Endothelial cell of umbilical vein (primary cell): ENCODE measurements around the gene C9orf72. TPM values are rescaled to one million over a fixed set of nuclear protein-coding genes. Genes with fewer than 3 reads are reported as not detected.

ENCODE experiments used
- BruUV-seq: library from RNA; stranded (reverse); fragments of 400-500 nt; replicated peaks from 2 replicates; lab custom pipeline; 2021; lab: Mats Ljungman, UMichigan
- CTCF ChIA-PET: fragments of 300-600, 350-600 bp; sonication (Branson Sonifier 250); formaldehyde crosslinking; loops from one replicate; lab custom pipeline; 2021; ENCODE audit warnings: antibody characterized with exemption, inconsistent platforms; lab: Charles Lee
- POLR2A ChIA-PET: fragments of 300-600, 350-600 bp; sonication (Branson Sonifier 250); formaldehyde crosslinking; loops from one replicate; lab custom pipeline; 2021; ENCODE audit warnings: antibody characterized with exemption, inconsistent platforms; lab: Charles Lee
- DNase-seq: peaks from one replicate; pipeline ENCODE4 v3.0.0-alpha.2; 2011; ENCODE audit warnings: low read depth, low spot score
- FAIRE-seq: peaks from 2 replicates; lab custom pipeline; 2011; peaks lifted over from hg19 to GRCh38; lab: Jason Lieb, UNC
- H2AFZ ChIP-seq: 2 replicates; pipeline ENCODE4 v1.6.0; 2012; ENCODE audit warnings: low read depth, low read length, control low read depth, inconsistent platforms
- H3K27ac ChIP-seq: 2 replicates; pipeline ENCODE4 v1.5.1; 2011; ENCODE audit warnings: low read depth, mild to moderate bottlenecking, control low read depth, low read length, moderate library complexity; ENCODE audit not compliant: insufficient read depth
- H3K27me3 ChIP-seq, 2 experiments: 2 replicates each; pipeline versions ENCODE4 v1.6.0 to v1.6.1; 2011; ENCODE audit warnings: low read length in 2 of 2, mixed read lengths in 1 of 2; ENCODE audit not compliant: control insufficient read depth in 2 of 2, insufficient read depth in 2 of 2
- H3K36me3 ChIP-seq, 2 experiments: 2 replicates in 1 of 2; 3 replicates in 1 of 2; pipeline ENCODE4 v1.5.1; 2011; ENCODE audit warnings: low read length in 2 of 2, mild to moderate bottlenecking in 1 of 2, moderate library complexity in 1 of 2; ENCODE audit not compliant: control insufficient read depth in 2 of 2, insufficient read depth in 2 of 2; ENCODE audit errors: extremely low read depth in 1 of 2
- H3K4me1 ChIP-seq: 3 replicates; pipeline ENCODE4 v1.5.1; 2011; ENCODE audit warnings: mild to moderate bottlenecking, low read length; ENCODE audit not compliant: control insufficient read depth, insufficient read depth; ENCODE audit errors: extremely low read depth
- H3K4me2 ChIP-seq: 2 replicates; pipeline ENCODE4 v1.6.1; 2011; ENCODE audit warnings: low read length, control low read depth, mixed read lengths; ENCODE audit not compliant: insufficient read depth
- H3K4me3 ChIP-seq, 3 experiments: fragments of 200-600 bp in 1 of 3; sonication (generic), shearing (Covaris generic) in 1 of 3; replicated peaks in 1 of 3; 2 replicates each; pipeline ENCODE4 v1.5.1; 2011 to 2016; ENCODE audit warnings: control low read depth in 3 of 3, low read length in 3 of 3, mild to moderate bottlenecking in 2 of 3, inconsistent platforms in 1 of 3, low read depth in 1 of 3, moderate library complexity in 1 of 3; ENCODE audit not compliant: insufficient read depth in 1 of 3
- H3K79me2 ChIP-seq: 2 replicates; pipeline ENCODE4 v1.6.0; 2012; ENCODE audit warnings: low read length, inconsistent platforms; ENCODE audit not compliant: control insufficient read depth, insufficient read depth
- H3K9ac ChIP-seq: replicated peaks from 2 replicates; pipeline ENCODE3; 2011; ENCODE audit warnings: low read length, control low read depth; ENCODE audit not compliant: insufficient read depth; ENCODE audit errors: extremely low read depth
- H3K9me1 ChIP-seq: replicated peaks from 3 replicates; pipeline ENCODE4 v1.6.0; 2011; ENCODE audit warnings: mild to moderate bottlenecking, low read length; ENCODE audit not compliant: control insufficient read depth, insufficient read depth; ENCODE audit errors: extremely low read depth
- H3K9me3 ChIP-seq: replicated peaks from 2 replicates; pipeline ENCODE4 v1.5.1; 2012; ENCODE audit warnings: low read length, inconsistent platforms; ENCODE audit not compliant: control insufficient read depth, insufficient read depth
- H4K20me1 ChIP-seq: replicated peaks from 2 replicates; pipeline ENCODE3; 2011; ENCODE audit warnings: mild to moderate bottlenecking, low read length; ENCODE audit not compliant: control insufficient read depth, insufficient read depth; ENCODE audit errors: extremely low read depth
- CTCF ChIP-seq, 2 donors: IDR thresholded peaks; 1 replicate in 1 of 2; 2 replicates in 1 of 2; pipeline ENCODE4 v1.5.1; 2011; ENCODE audit warnings: low read length in 2 of 2, mild to moderate bottlenecking in 2 of 2, moderate library complexity in 2 of 2, control low read depth in 1 of 2, inconsistent platforms in 1 of 2, low read depth in 1 of 2; ENCODE audit not compliant: insufficient read depth in 1 of 2; ENCODE audit errors: extremely low read depth in 1 of 2
- GATA2 ChIP-seq: IDR thresholded peaks from 2 replicates; pipeline ENCODE4 v1.7.0; 2011; ENCODE audit warnings: low read depth, mild to moderate bottlenecking, moderate library complexity, mixed read lengths, low read length; ENCODE audit not compliant: insufficient read length, insufficient read depth
- POLR2A ChIP-seq: IDR thresholded peaks from 2 replicates; pipeline ENCODE4 v1.6.1; 2012; ENCODE audit warnings: low read depth, mild to moderate bottlenecking, control low read depth, low read length
- dilution Hi-C: fragments of 300-500 bp; cut with MboI; formaldehyde crosslinking; loops from one replicate; pipeline ENCODE4 v1.15.0; 2019; ENCODE audit warnings: low sequenced_read_pairs; ENCODE audit not compliant: extremely low pct_ligation_motif_present
- intact Hi-C: fragments of 100-400 bp; cut with micrococcal nuclease; formaldehyde crosslinking; loops from one replicate; pipeline ENCODE4 v1.10.0; 2022
- polyA plus RNA-seq, 4 experiments: library from polyadenylated mRNA; depleted of rRNA in 3 of 4; stranded (reverse) in 3 of 4; unstranded in 1 of 4; fragments of >200 nt; gene quantifications; 2 replicates each; pipeline versions ENCODE4 v1.2.1 to v1.2.3, GENCODE V29; 2011 to 2012; ENCODE audit warnings: missing spikeins in 1 of 4
- total RNA-seq: library from RNA; stranded (reverse); gene quantifications from 2 replicates; pipeline ENCODE4 v1.2.3, GENCODE V29; 2021

The C9orf72 gene
- total and polyA plus RNA-seq, 2 donors (not counting 3 experiments of a cell fraction or from before 2014, with no cell fraction given) = 2.7 to 7.3 TPM

- H3K36me3 ChIP-seq = no peaks in the 10 kb centered on the region
- CTCF ChIA-PET = no interaction called here
Measured at GRCh38 chr9:27622693-27623340, 49.5 kb upstream of the C9orf72 start.

More at GRCh38 chr9:27622693-27623340, 49.5 kb upstream of the C9orf72 start:
- no peak overlapping the region for H3K9ac ChIP-seq
- TF ChIP-seq POLR2A (no peak), CTCF (IDR thresholded peaks at IDR 0.05; ENCODE audit: extremely low read depth in 1 of 2, insufficient read depth in 1 of 2, low read depth in 1 of 2, low read length in 2 of 2) (no peak), GATA2 (no peak)
- BruUV-seq = no TSS peak
- dilution Hi-C loops = no loop called here
- intact Hi-C loops = no loop called here
- H3K27me3 ChIP-seq = no peaks in the 10 kb centered on the region
- POLR2A ChIA-PET = no interaction called here
- no peaks in the 10 kb centered on the region for H3K9me3 ChIP-seq
- DNase-seq (no peak), FAIRE-seq (no peak)
- no peaks in the 10 kb centered on the region for H3K4me1 ChIP-seq
- no peaks in the 10 kb centered on the region for H3K79me2 ChIP-seq
- H3K27ac ChIP-seq = no peak overlapping the region
- H3K9me1 ChIP-seq = no peaks in the 10 kb centered on the region
- H3K4me3 ChIP-seq = no peak overlapping the region
- H3K4me2 ChIP-seq = no peak overlapping the region
- no peak overlapping the region for H2AFZ ChIP-seq
- no peaks in the 10 kb centered on the region for H4K20me1 ChIP-seq
